IMR-90 (cell line): ENCODE results near the gene CRYGC. TPM values are rescaled to one million over a fixed set of nuclear protein-coding genes. Genes with fewer than 3 reads are reported as not detected.
"Not testable (repeated sequence)": the region's sequence is repeated elsewhere in the genome, so short reads cannot be mapped to it uniquely, and the experiment has no call there.

Experiments used
- ATAC-seq: fragments of 200-7000 bp; cut with Tn5 transposase; 2 replicates; pipeline ENCODE4 v1.9.1; 2020; ENCODE audit warnings: low read depth, mild to moderate bottlenecking, moderate library complexity
- BruUV-seq: library from RNA; stranded (reverse); fragments of 400-500 nt; replicated peaks from 2 replicates; lab custom pipeline; 2021; lab: Mats Ljungman, UMichigan
- CTCF ChIA-PET: fragments of 300-600 bp; formaldehyde crosslinking; extraction: SDS; loops from one replicate; lab custom pipeline; 2021; ENCODE audit warnings: antibody characterized with exemption; lab: Yijun Ruan, JAX
- POLR2A ChIA-PET: fragments of 300-600 bp; sonication (Branson Sonifier 250); formaldehyde crosslinking; loops from one replicate; lab custom pipeline; 2022; ENCODE audit warnings: antibody characterized with exemption; ENCODE audit not compliant: unreplicated experiment; lab: Charles Lee
- DNase-seq: peaks from one replicate; pipeline ENCODE4 v3.0.0; 2013
- H2AFZ ChIP-seq: replicated peaks from 2 replicates; pipeline ENCODE3; 2013; ENCODE audit warnings: low read length, mild to moderate bottlenecking; ENCODE audit not compliant: poor library complexity
- H2AK5ac ChIP-seq: 2 replicates; pipeline ENCODE4 v1.6.1; 2013; ENCODE audit warnings: low read depth, low read length, inconsistent platforms
- H2AK9ac ChIP-seq: replicated peaks from 2 replicates; pipeline ENCODE3; 2013; ENCODE audit warnings: mild to moderate bottlenecking, low read depth, low read length, moderate library complexity; ENCODE audit not compliant: poor library complexity
- H2BK120ac ChIP-seq: 2 replicates; pipeline ENCODE4 v1.6.1; 2013; ENCODE audit warnings: low read depth, low read length, inconsistent platforms
- H2BK15ac ChIP-seq: 3 replicates; pipeline ENCODE4 v1.6.1; 2013; ENCODE audit warnings: low read depth, low read length, inconsistent platforms
- H2BK20ac ChIP-seq: 2 replicates; pipeline ENCODE4 v1.6.1; 2013; ENCODE audit warnings: low read depth, mild to moderate bottlenecking, inconsistent platforms, low read length, moderate library complexity
- H2BK5ac ChIP-seq: 2 replicates; pipeline ENCODE4 v1.6.1; 2013; ENCODE audit warnings: mild to moderate bottlenecking, low read depth, low read length, inconsistent platforms; ENCODE audit not compliant: poor library complexity, severe bottlenecking
- H3K14ac ChIP-seq: replicated peaks from 2 replicates; pipeline ENCODE4 v1.6.1; 2013; ENCODE audit warnings: low read depth, low read length, inconsistent platforms
- H3K18ac ChIP-seq: 2 replicates; pipeline ENCODE4 v1.6.1; 2013; ENCODE audit warnings: low read depth, low read length, control low read depth
- H3K23ac ChIP-seq: 2 replicates; pipeline ENCODE4 v1.6.1; 2013; ENCODE audit warnings: low read depth, low read length, inconsistent platforms
- H3K27ac ChIP-seq: 2 replicates; pipeline ENCODE4 v1.5.1; 2013; ENCODE audit warnings: mild to moderate bottlenecking, control low read depth, low read length; ENCODE audit not compliant: insufficient read depth
- H3K27me3 ChIP-seq: 2 replicates; pipeline ENCODE4 v1.6.1; 2013; ENCODE audit warnings: low read length; ENCODE audit not compliant: control insufficient read depth, insufficient read depth
- H3K36me3 ChIP-seq: 2 replicates; pipeline ENCODE4 v1.6.1; 2013; ENCODE audit warnings: low read length, mixed read lengths; ENCODE audit not compliant: control insufficient read depth, insufficient read depth
- H3K4ac ChIP-seq: 2 replicates; pipeline ENCODE4 v1.6.1; 2013; ENCODE audit warnings: low read depth, low read length, inconsistent platforms
- H3K4me1 ChIP-seq: 2 replicates; pipeline ENCODE4 v1.6.1; 2013; ENCODE audit warnings: low read length, mixed read lengths; ENCODE audit not compliant: control insufficient read depth, insufficient read depth
- H3K4me2 ChIP-seq: 2 replicates; pipeline ENCODE4 v1.6.1; 2013; ENCODE audit warnings: low read depth, mild to moderate bottlenecking, control low read depth, low read length, moderate library complexity
- H3K4me3 ChIP-seq: 2 replicates; pipeline ENCODE4 v1.5.1; 2013; ENCODE audit warnings: low read depth, mild to moderate bottlenecking, control low read depth, low read length, moderate library complexity; ENCODE audit not compliant: insufficient read depth
- H3K56ac ChIP-seq: 2 replicates; pipeline ENCODE4 v1.6.1; 2013; ENCODE audit warnings: low read length, inconsistent platforms; ENCODE audit not compliant: insufficient read depth; ENCODE audit errors: extremely low read depth
- H3K79me1 ChIP-seq, 2 experiments: 2 replicates each; pipeline ENCODE4 v1.6.1; 2013; ENCODE audit warnings: low read length in 2 of 2, inconsistent platforms in 1 of 2, low read depth in 1 of 2
- H3K9ac ChIP-seq: 2 replicates; pipeline ENCODE4 v1.6.1; 2013; ENCODE audit warnings: low read depth, low read length, control low read depth
- H3K9me1 ChIP-seq: 2 replicates; pipeline ENCODE4 v1.6.1; 2013; ENCODE audit warnings: low read length, inconsistent platforms; ENCODE audit not compliant: insufficient read depth
- H3K9me3 ChIP-seq: 2 replicates; pipeline ENCODE4 v1.6.1; 2013; ENCODE audit warnings: low read length; ENCODE audit not compliant: control insufficient read depth, insufficient read depth
- H4K20me1 ChIP-seq: 2 replicates; pipeline ENCODE4 v1.6.1; 2013; ENCODE audit warnings: low read length, inconsistent platforms; ENCODE audit not compliant: insufficient read depth
- H4K5ac ChIP-seq: 2 replicates; pipeline ENCODE4 v1.6.1; 2013; ENCODE audit warnings: mild to moderate bottlenecking, low read depth, low read length, control low read depth
- H4K8ac ChIP-seq, 2 experiments: 2 replicates each; pipeline ENCODE4 v1.6.1; 2013; ENCODE audit warnings: low read depth in 2 of 2, low read length in 2 of 2, control low read depth in 1 of 2, inconsistent platforms in 1 of 2
- H4K91ac ChIP-seq: 2 replicates; pipeline ENCODE4 v1.6.1; 2013; ENCODE audit warnings: low read depth, low read length, inconsistent platforms; ENCODE audit not compliant: insufficient read depth
- WGBS, 2 experiments: methylation state at CpG; one replicate each; pipeline versions ENCODE4 v1.1.5 to v1.1.7; 2013; ENCODE audit warnings: missing lambda C conversion rate in 2 of 2; ENCODE audit not compliant: insufficient read length in 1 of 2; ENCODE audit errors: extremely low coverage in 2 of 2; 5-methylcytosine and 5-hydroxymethylcytosine counted together
- dilution Hi-C: fragments of 300-500 bp; cut with HindIII; formaldehyde crosslinking; loops from one replicate; pipeline ENCODE4 v1.14.3; 2018; ENCODE audit warnings: low sequenced_read_pairs; ENCODE audit not compliant: unreplicated experiment
- in situ Hi-C: fragments of 300-500 bp; cut with MboI; formaldehyde crosslinking; loops from 3 replicates; pipeline ENCODE4 v1.14.3; 2019; ENCODE audit warnings: low sequenced_read_pairs, inconsistent platforms, mixed read lengths
- intact Hi-C: fragments of 100-400 bp; cut with micrococcal nuclease; formaldehyde crosslinking; loops from 2 replicates; pipeline ENCODE4 v1.10.0; 2022
- polyA plus RNA-seq, 3 experiments: library from polyadenylated mRNA; depleted of rRNA; stranded (reverse); fragments of >200 nt; gene quantifications; 2 replicates each; pipeline ENCODE4 v1.2.3, GENCODE V29; 2012; ENCODE audit warnings: low replicate concordance in 1 of 3
- total RNA-seq: library from RNA; depleted of rRNA; stranded (reverse); fragments of >200 nt; gene quantifications from 2 replicates; pipeline ENCODE4 v1.2.3, GENCODE V29; 2012

Gene CRYGC
- total and polyA plus RNA-seq, 2 of the 4 experiments (the other 2 are of a cell fraction) = not detected

GRCh38 chr2:208098701-208099100, 30.9 kb downstream of the CRYGC start:
- H3K36me3 ChIP-seq, POLR2A ChIA-PET, H3K4me2 ChIP-seq, H3K4me3 ChIP-seq, dilution Hi-C loops, H3K27ac ChIP-seq, H2BK5ac ChIP-seq, ATAC-seq, H3K79me1 ChIP-seq, H3K56ac ChIP-seq, H2AK5ac ChIP-seq, DNase-seq, in situ Hi-C loops, CTCF ChIA-PET, H3K9me3 ChIP-seq, H2BK120ac ChIP-seq, BruUV-seq, H3K9me1 ChIP-seq, H4K8ac ChIP-seq, H2BK20ac ChIP-seq, H2BK15ac ChIP-seq, H4K91ac ChIP-seq, H3K4ac ChIP-seq, H2AFZ ChIP-seq, H3K9ac ChIP-seq, H2AK9ac ChIP-seq, intact Hi-C loops, H3K23ac ChIP-seq, H3K27me3 ChIP-seq, H3K14ac ChIP-seq, H3K18ac ChIP-seq, H4K20me1 ChIP-seq, H3K4me1 ChIP-seq, H4K5ac ChIP-seq: not testable (repeated sequence)
- WGBS, 2 experiments = no CpG with 5 or more reads among the region's 1 CpG
